K562 (cell line): ENCODE measurements around the gene UBXN11. TPM values are rescaled to one million over a fixed set of nuclear protein-coding genes. Genes with fewer than 3 reads are reported as not detected.

ENCODE experiments used
- CREB1 ChIP-seq, 2 experiments: sonication (generic) in 1 of 2; formaldehyde crosslinking in 1 of 2; IDR thresholded peaks; 2 replicates each; pipeline versions ENCODE4 v1.6.1 to v1.8.0; 2012 to 2022; ENCODE audit warnings: inconsistent platforms in 1 of 2, mild to moderate bottlenecking in 1 of 2, missing genetic modification reagents in 1 of 2, moderate library complexity in 1 of 2
- CTCF ChIP-seq, 3 experiments: IDR thresholded peaks in 2 of 3; conservative IDR thresholded peaks in 1 of 3; 2 replicates each; pipeline ENCODE4 v1.5.1; 2011 to 2012; ENCODE audit warnings: low read length in 3 of 3, mild to moderate bottlenecking in 3 of 3, control low read depth in 2 of 3, improper control_type of control experiment in 1 of 3, inconsistent platforms in 1 of 3, low read depth in 1 of 3, mixed read lengths in 1 of 3, moderate library complexity in 1 of 3; ENCODE audit not compliant: insufficient read depth in 2 of 3
- MAZ ChIP-seq, 2 experiments: fragments of 450-650 bp in 1 of 2; sonication (generic) in 1 of 2; formaldehyde crosslinking; IDR thresholded peaks in 1 of 2; conservative IDR thresholded peaks in 1 of 2; 2 replicates each; pipeline versions ENCODE4 v1.4.0 to v1.5.0; 2020; ENCODE audit warnings: mild to moderate bottlenecking in 1 of 2, missing genetic modification reagents in 1 of 2
- MTA2 ChIP-seq: fragments of 450-650 bp; IDR thresholded peaks from 2 replicates; pipeline ENCODE4 v1.6.1; 2016; ENCODE audit warnings: low read depth
- POLR2H ChIP-seq: IDR thresholded peaks from 2 replicates; pipeline ENCODE4 v1.6.1; 2016; ENCODE audit warnings: missing genetic modification characterization, low read depth, mild to moderate bottlenecking, control low read depth, missing compliant biosample characterization, moderate library complexity
- POLR3G ChIP-seq: IDR thresholded peaks from 2 replicates; pipeline ENCODE4 v1.6.1; 2011; ENCODE audit not compliant: insufficient read length, insufficient replicate concordance; ENCODE audit errors: extremely low read depth
- PREB ChIP-seq: sonication (generic); formaldehyde crosslinking; IDR thresholded peaks from 2 replicates; pipeline ENCODE4 v1.8.1; 2023; ENCODE audit warnings: mild to moderate bottlenecking, missing genetic modification reagents
- RREB1 ChIP-seq: fragments of 250-450 bp; sonication (Bioruptor Pico); IDR thresholded peaks from 2 replicates; pipeline ENCODE4 v1.4.0; 2020
- USF1 ChIP-seq: sonication (generic); formaldehyde crosslinking; IDR thresholded peaks from 2 replicates; pipeline ENCODE4 v1.9.0; 2022; ENCODE audit warnings: mild to moderate bottlenecking, missing genetic modification reagents
- ZBTB1 ChIP-seq: sonication (generic); formaldehyde crosslinking; IDR thresholded peaks from 2 replicates; pipeline ENCODE4 v1.8.1; 2023; ENCODE audit warnings: missing genetic modification reagents, low read depth, mild to moderate bottlenecking, borderline replicate concordance
- ZFP1 ChIP-seq: fragments of 450-650 bp; formaldehyde crosslinking; IDR thresholded peaks from 2 replicates; pipeline ENCODE4 v1.4.0; 2020; ENCODE audit warnings: mild to moderate bottlenecking, mixed read lengths
- ZNF143 ChIP-seq: sonication (generic); formaldehyde crosslinking; IDR thresholded peaks from 2 replicates; pipeline ENCODE4 v1.9.0; 2022; ENCODE audit warnings: mild to moderate bottlenecking, missing genetic modification reagents
- ZNF239 ChIP-seq: fragments of 250-450 bp; sonication (Bioruptor Pico); IDR thresholded peaks from 2 replicates; pipeline ENCODE4 v1.4.0; 2020; ENCODE audit warnings: mild to moderate bottlenecking
- ZNF24 ChIP-seq: fragments of 450-650 bp; IDR thresholded peaks from 2 replicates; pipeline ENCODE4 v1.6.1; 2016
- polyA plus RNA-seq, 8 experiments: library from polyadenylated mRNA; depleted of rRNA in 4 of 8; stranded (reverse) in 5 of 8; unstranded in 3 of 8; fragments of >200 nt; fragmentation: Nextera tagmentation in 2 of 8; fragmentation: Illumina TruSeq in 1 of 8; extraction: Ambion mirVana in 2 of 8; extraction: Trizol in 1 of 8; gene quantifications; 2 replicates each; pipeline versions ENCODE4 v1.2.1 to v1.2.3, GENCODE V29; 2011 to 2014; ENCODE audit warnings: inconsistent platforms in 1 of 8, missing spikeins in 1 of 8
- total RNA-seq, 7 experiments: library from RNA; depleted of rRNA in 6 of 7; stranded (reverse); fragments of >200 nt in 6 of 7; fragmentation: Illumina TruSeq in 2 of 7; extraction: Trizol in 2 of 7; gene quantifications; 2 replicates each; pipeline versions ENCODE4 v1.2.1 to v1.2.3, GENCODE V29; 2011 to 2021; ENCODE audit warnings: low replicate concordance in 1 of 7

The UBXN11 gene
- total and polyA plus RNA-seq, 9 of the 15 experiments (the other 6 are each of a cell fraction or from before 2014, with no cell fraction given), result 0.48 to 34.3 (median 11.3) TPM

- TF ChIP-seq RREB1 (CRISPR knock-in tag), result no peak
- TF ChIP-seq POLR2H, result no peak
- no peak for TF ChIP-seq CTCF (IDR thresholded peaks at IDR 0.05 in 2 of 3, conservative IDR thresholded peaks at IDR 0.05 in 1 of 3; ENCODE audit: insufficient read depth in 2 of 3, low read depth in 1 of 3, low read length in 3 of 3)
- TF ChIP-seq ZNF143, result 0 out of 2 replicates have a peak, but pooled peaks have one; percentile 33
- TF ChIP-seq CREB1 (IDR thresholded peaks at IDR 0.05), result no peak
- TF ChIP-seq CREB1 (CRISPR knock-in tag; IDR thresholded peaks at IDR 0.05), result peak; percentile 13; the same call in 1 of the 2 replicates
- no peak for TF ChIP-seq MAZ (CRISPR knock-in tag; conservative IDR thresholded peaks at IDR 0.05 in 1 of 2, IDR thresholded peaks at IDR 0.05 in 1 of 2)
- TF ChIP-seq ZFP1 (CRISPR knock-in tag), result no peak
- no peak for TF ChIP-seq ZNF24
- 0 out of 2 replicates have a peak, but pooled peaks have one; percentile 23 for TF ChIP-seq USF1
- no peak for TF ChIP-seq ZBTB1 (CRISPR knock-in tag)
- no peak for TF ChIP-seq ZNF239 (CRISPR knock-in tag)
- no peak for TF ChIP-seq MTA2
- no peak for TF ChIP-seq PREB (CRISPR knock-in tag)
- TF ChIP-seq POLR3G, result no peak
These were observed 17.0 kb downstream of the UBXN11 start (continued) for GRCh38 chr1:26289158-26290059.
